ENCODE measurements around the gene SPCS2. TPM values are rescaled to one million over a fixed set of nuclear protein-coding genes. Genes with fewer than 3 reads are reported as not detected.

SPCS2 gene
- total RNA-seq, 4 donors from 2014 or later: 14.0 to 28.5 (median 18.3) TPM

DNA sequence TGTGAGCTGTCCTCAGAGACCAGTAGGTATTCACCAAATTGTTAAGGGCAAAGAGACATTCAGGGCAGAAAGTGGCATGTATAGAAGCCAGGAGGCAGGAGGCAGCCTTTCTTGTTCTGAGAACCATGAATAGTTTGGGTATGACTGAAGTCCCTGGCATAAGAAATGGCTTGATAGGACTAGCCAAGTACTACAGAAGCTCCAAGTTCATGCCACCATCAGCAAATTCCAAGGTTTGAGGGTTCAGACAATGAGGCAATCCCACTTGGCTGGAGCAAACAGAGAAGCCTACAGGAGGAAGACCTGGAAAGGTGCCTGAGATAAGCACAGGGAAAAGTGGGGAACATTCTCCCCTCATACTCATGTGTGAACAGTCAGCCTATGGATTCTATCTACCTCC, 25.9 kb upstream of the SPCS2 start:
- TF ChIP-seq POLR2A (IDR thresholded peaks at IDR 0.05): no peak
- TF ChIP-seq, protein P1, sequence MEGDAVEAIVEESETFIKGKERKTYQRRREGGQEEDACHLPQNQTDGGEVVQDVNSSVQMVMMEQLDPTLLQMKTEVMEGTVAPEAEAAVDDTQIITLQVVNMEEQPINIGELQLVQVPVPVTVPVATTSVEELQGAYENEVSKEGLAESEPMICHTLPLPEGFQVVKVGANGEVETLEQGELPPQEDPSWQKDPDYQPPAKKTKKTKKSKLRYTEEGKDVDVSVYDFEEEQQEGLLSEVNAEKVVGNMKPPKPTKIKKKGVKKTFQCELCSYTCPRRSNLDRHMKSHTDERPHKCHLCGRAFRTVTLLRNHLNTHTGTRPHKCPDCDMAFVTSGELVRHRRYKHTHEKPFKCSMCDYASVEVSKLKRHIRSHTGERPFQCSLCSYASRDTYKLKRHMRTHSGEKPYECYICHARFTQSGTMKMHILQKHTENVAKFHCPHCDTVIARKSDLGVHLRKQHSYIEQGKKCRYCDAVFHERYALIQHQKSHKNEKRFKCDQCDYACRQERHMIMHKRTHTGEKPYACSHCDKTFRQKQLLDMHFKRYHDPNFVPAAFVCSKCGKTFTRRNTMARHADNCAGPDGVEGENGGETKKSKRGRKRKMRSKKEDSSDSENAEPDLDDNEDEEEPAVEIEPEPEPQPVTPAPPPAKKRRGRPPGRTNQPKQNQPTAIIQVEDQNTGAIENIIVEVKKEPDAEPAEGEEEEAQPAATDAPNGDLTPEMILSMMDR (IDR thresholded peaks at IDR 0.05): no peak
- no peak overlapping the region for H3K27ac ChIP-seq
- peaks cover 0 to 42% (median 0%) of the 10 kb centered on the region in 3 donors for H3K36me3 ChIP-seq
- H3K9me3 ChIP-seq: no peaks in the 10 kb centered on the region
- H3K4me1 ChIP-seq: no peaks in the 10 kb centered on the region
- H3K27me3 ChIP-seq: no peaks in the 10 kb centered on the region
- no peak overlapping the region for H3K4me3 ChIP-seq
- no peak for DNase-seq

DNA sequence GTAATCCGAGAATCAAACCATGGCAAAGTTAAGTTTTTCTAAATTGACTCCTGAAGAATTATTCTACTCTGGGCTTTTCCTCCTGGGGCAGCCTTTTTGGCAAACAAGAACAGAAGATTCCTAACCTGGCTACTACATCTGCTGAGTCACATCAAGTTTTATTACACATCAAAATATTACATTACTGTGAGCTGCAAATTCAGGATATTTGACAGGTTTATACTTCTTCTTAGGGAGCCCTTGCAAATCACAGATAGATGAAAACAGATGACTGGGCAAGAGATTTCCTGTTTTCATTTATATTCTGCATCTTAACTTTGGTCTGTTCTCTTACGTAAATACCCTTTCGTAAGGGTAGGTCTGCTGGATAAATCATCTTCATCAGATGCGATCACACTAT, 23.8 kb upstream of the SPCS2 start:
- Histone ChIP-seq H3K27me3 (no peaks in the 10 kb centered on the region), H3K27ac (no peak overlapping the region), H3K9me3 (no peaks in the 10 kb centered on the region), H3K4me1 (no peaks in the 10 kb centered on the region), H3K4me3 (no peak overlapping the region), H3K36me3 (peaks cover 0 to 36% (median 0%) of the 10 kb centered on the region in 3 donors)
- no peak for DNase-seq
- no peak for TF ChIP-seq POLR2A (IDR thresholded peaks at IDR 0.05)
- TF ChIP-seq, protein P1 (IDR thresholded peaks at IDR 0.05): no peak

DNA sequence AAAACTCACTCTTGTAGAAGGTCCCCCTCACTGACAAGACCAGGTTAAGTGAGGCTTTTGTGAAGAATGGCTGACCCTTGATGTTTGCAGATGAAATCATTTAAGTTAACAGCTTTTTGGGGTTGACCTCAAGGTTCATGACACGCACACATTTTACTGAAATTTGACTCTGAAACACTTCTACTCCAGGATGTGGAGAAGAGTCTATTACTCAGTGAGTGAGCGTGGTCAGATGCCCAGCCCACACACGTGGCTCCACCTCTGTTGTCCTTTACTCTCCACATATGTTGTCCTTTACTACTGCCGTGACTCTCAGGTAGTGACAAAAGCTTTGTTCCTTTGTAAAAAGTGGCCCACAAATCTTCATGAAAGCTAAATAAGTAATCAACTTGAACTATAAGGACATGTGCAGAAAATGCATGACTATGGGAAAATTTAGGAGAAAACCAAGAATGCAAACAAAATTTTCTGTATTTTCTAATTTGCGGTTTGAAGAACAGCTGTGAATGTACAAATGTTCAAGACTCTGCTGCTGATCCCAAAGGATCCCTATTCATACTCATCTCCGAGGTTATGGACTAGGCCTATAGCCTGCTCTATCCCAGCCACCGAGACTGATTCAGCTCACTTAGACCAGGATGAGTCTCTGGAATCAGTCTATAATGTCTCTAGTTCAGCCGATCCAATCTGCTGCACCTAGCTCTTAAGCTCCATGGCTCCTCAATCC, 22.6 kb upstream of the SPCS2 start:
- no peak for DNase-seq
- no peak overlapping the region for H3K27ac ChIP-seq
- no peak for TF ChIP-seq POLR2A (IDR thresholded peaks at IDR 0.05)
- TF ChIP-seq, protein P1 (IDR thresholded peaks at IDR 0.05): no peak
- H3K9me3 ChIP-seq: no peaks in the 10 kb centered on the region
- no peak overlapping the region for H3K4me3 ChIP-seq
- peaks cover 0 to 28% (median 0%) of the 10 kb centered on the region in 3 donors for H3K36me3 ChIP-seq
- no peaks in the 10 kb centered on the region for H3K4me1 ChIP-seq
- no peaks in the 10 kb centered on the region for H3K27me3 ChIP-seq

DNA sequence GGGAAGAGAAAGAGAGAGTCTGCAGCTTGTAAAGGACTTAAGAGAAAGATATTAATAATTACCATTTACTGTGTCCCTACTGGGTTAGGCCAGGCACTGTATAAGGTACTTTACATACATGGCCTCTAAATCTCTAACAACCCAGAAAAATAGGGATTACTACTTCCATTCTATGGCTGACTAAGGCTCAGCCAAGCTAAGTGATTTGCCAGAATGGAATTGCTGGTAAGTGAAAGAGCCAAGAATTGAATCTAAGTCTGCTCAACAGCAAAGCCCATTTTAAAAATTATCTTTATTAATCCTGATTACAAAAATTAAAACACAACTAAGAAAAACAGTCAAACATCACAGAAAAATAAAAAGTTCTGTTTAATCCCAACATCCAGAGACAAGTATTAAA, 21.6 kb upstream of the SPCS2 start:
- Histone ChIP-seq H3K9me3 (no peaks in the 10 kb centered on the region), H3K27me3 (no peaks in the 10 kb centered on the region), H3K4me3 (no peak overlapping the region), H3K4me1 (no peaks in the 10 kb centered on the region), H3K27ac (no peak overlapping the region), H3K36me3 (peaks cover 0 to 28% (median 0%) of the 10 kb centered on the region in 3 donors)
- DNase-seq: no peak
- TF ChIP-seq, protein P1 (IDR thresholded peaks at IDR 0.05): no peak
- TF ChIP-seq POLR2A (IDR thresholded peaks at IDR 0.05): no peak

DNA sequence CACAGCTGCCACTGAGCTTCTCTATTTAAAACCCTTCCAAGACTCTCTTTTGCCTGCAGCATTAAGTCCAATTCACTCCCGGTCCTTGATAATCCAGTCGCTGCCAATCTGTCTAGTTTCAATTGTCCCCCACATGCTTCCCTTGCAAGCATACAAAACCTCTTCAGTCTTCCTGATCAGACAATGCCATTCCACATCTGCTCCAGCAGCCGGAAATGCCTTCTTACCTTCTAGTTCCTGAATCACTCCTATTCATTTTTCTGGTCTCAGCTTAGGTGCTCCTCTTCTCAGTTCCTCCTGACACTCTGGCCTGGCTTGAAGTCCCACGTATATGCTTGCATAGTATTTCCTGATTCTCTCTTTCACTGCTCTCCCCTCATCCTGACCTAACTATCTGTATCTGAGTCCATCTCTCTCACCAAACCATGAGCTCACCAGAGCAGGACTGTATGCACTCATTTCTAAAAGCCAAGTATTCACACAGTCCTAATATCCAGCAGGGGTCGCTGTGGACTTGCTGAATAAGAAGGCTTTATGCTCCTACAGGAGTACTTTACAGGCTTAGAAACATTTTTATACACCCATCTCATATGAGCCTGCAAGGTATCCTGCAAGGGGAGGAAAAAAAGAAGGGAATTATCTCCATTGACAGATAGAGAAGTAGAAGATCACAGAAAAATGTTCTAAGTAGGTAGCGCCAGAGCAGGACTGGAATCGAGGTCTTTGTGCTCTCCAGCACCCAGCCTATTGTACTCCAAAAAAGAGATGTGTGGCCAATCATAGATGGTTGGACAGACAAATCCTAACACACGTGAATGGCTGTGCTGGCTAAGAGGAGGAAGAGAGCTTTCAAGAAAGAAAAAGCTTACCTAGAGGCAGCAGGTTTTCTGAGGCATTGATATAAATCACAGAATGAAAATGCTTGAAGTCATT, 19.4 kb upstream of the SPCS2 start:
- H3K9me3 ChIP-seq: no peaks in the 10 kb centered on the region
- TF ChIP-seq POLR2A (IDR thresholded peaks at IDR 0.05): no peak
- TF ChIP-seq, protein P1 (IDR thresholded peaks at IDR 0.05): peak; percentile 62 to 88 (median 86)
- no peak overlapping the region for H3K4me3 ChIP-seq
- H3K27me3 ChIP-seq: no peaks in the 10 kb centered on the region
- DNase-seq: peak in 2 of 3 donors; percentile 81 to 91
- H3K4me1 ChIP-seq: no peaks in the 10 kb centered on the region
- H3K36me3 ChIP-seq: peaks cover 0 to 48% (median 0%) of the 10 kb centered on the region in 3 donors
- no peak overlapping the region for H3K27ac ChIP-seq

All from Peyer's patch (tissue), 4 donors.